ENCODE data around the gene CACNA2D2. TPM values are rescaled to one million over a fixed set of nuclear protein-coding genes. Genes with fewer than 3 reads are reported as not detected.

Gene CACNA2D2
- total RNA-seq, 1 experiment from 2014 or later = 0.56 TPM

DNA sequence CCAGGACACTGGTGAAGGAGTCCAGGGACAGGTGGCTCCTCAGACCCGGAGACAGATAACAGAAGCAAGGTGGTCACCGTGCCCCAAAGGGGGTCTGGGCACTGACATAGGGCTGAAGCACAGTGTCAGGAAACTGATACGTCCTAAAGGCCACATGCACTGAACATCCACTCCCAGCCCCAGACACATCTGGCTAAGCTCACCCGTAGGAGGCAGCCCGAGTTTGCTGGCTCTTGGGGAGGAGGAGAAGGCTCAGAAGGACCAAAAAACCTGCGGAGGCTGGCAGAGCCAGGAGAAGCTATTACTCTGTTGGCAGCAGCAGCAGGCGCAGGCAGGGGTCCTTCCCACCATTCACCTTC, 1.2 kb downstream of the CACNA2D2 start:
- no peak for DNase-seq (ENCODE audit: low read depth)

DNA sequence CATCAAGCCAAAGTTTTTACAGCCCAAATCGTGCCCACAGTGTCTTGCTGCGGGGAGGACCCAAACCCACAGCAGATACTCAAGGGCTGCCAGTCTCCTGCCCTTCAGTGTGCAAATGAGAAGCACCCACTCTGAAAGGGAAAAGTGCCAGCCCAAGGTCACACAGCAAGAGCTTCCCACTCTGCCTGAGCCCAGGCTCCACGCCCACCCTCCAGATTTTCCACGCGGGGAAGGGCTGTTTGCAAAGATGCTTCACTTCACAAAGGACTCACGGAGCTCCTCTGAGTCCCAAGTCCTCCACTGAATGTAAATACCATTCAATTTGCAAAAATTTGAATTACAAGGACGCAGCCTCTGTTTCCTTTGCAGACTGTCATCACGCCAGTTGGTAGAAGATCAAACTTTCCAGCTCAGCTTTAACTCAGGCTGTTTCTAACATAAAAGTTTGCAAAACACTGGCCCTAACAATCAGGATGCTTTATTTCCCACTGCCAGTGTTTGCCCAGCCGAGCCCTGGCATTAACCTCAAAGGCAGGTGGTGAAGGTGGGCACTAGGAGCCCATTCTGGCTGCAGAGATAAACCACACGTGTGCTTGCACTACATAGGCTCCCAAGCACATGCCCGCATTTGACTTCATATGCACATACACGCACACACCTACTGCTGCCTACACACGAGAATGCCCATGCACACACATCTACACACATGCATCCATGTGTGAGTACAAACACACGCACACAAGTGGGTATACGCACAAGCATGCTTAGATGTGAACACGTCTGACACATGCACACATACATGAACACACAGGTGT, 7.6 kb downstream of the CACNA2D2 start:
- no peak for DNase-seq (ENCODE audit: low read depth)

DNA sequence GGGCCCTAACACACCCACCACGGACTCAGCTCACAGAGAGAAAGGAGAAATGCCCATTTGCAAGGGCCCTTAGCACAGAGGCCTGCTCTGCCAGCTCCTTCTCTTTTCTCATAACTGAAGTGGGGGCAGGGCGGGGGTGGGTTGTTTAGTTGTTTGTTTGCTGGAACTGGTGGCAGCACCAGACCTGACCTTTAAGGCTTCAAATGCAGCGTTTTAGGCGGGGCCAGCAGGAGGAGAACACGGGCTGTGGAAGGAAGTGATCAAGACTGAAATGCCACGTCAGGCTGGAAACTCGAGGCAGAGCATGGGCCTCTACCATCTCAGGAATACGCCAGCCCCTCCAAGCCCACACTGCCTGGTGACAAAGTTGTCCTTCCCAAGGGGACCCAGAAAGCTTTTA, 9.3 kb downstream of the CACNA2D2 start:
- DNase-seq (ENCODE audit: low read depth) = no peak

- DNase-seq (ENCODE audit: low read depth) = no peak
Measured at GRCh38 chr3:50493623-50494022, 9.8 kb downstream of the CACNA2D2 start.

DNA sequence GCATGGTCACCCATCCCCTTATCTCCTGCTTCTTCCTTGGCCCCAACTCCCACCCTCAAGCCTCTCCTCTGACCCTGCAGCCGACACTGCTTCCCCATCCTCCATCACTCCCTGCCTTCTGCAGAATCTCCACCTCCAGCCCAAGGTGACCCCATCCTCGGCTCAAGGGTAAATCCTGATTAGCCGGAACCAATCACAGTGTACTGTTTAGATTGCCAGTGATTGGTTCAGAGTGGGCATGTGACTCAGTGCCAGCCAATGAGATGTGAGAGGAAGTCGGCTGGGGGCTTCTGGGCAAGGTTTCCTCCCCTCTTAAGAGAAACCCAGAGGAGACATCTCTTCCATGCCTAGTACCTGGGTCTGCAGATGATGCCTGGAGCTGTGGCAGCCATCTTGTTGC, 10.3 kb downstream of the CACNA2D2 start:
- no peak for DNase-seq (ENCODE audit: low read depth)

- no peak for DNase-seq (ENCODE audit: low read depth)
Measured at GRCh38 chr3:50491023-50491422, 12.4 kb downstream of the CACNA2D2 start.

- DNase-seq (ENCODE audit: low read depth) = no peak
Measured at GRCh38 chr3:50490424-50490823, 13.0 kb downstream of the CACNA2D2 start.

- no peak for DNase-seq (ENCODE audit: low read depth)
Measured at GRCh38 chr3:50487181-50487580, 16.3 kb downstream of the CACNA2D2 start.

DNA sequence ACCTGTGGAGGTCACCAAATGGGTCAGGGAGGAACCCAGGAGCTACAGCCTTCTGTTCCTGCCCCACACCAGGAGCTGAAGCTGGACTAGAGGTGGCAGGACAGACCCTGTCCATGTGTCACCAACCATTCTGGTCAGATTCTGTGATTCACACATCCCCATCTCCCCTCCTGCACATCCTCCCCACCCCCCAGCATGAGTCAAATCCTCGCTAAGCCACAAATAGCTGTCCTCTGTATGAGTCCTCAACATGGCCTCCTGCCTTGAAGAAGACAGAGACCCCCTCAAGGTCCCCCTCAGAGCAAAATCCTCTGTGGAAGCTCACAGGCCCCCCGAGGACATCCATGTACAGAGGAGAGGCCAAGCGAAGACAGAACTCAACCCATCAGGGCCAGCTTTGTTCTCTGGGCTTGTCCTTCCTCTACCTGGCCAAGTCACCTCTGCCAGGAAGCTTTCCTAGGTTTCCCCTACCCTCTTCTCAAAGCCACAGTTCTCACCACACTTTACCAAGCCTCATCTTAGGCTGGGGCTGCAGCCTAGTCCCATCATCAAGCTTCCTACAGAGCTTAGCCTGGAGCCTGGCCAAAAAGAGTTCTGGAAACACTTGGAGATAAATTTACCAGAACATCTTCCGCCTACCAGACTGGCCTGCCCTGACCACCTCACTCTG, 17.1 kb downstream of the CACNA2D2 start:
- DNase-seq (ENCODE audit: low read depth) = peak; percentile 72

DNA sequence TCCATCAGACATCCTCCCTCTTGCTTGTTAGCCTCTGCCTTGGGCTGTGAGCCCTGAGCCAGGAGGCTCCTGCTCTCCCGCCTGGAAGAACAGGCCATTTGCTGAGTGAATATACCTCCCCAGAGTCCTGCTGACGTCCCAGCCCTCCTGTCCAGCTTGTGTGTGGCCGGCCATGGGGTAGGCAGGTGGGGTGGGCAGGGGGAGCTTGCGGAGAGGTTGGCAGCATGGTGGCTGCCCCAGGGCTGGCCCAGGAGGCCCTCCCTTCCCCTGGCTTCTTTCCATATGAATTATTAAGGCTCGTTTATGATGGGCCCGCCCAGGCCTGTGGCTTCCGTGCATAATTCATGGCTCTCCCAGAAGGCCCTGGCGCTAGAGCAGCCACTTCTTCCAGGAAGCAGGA, 18.7 kb downstream of the CACNA2D2 start:
- no peak for DNase-seq (ENCODE audit: low read depth)

- DNase-seq (ENCODE audit: low read depth) = no peak
Measured at GRCh38 chr3:50483374-50483773, 20.1 kb downstream of the CACNA2D2 start.

GRCh38 chr3:50481992-50482391, 21.4 kb downstream of the CACNA2D2 start:
- no peak for DNase-seq (ENCODE audit: low read depth)

DNA sequence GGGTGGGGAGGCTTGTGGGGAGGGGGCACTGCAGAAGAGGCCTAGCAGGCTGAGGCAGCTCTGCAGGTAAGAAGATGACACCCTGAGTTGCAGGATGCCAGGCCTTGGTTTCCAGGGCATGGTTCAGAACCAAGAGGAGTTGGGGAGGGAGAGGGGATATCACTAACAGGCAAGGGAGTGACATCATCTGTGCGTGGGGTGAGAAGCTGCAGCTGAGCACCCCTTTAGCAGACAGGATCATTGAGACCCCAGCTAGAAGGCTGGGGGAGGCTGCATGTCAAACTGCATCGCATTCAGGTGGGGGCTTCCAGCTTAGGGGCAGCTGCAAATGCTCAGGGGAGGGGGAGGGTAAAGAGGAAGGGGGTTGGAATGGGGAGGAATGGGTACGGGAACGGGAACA, 23.0 kb downstream of the CACNA2D2 start:
- DNase-seq (ENCODE audit: low read depth) = no peak

GRCh38 chr3:50479523-50479922, 23.9 kb downstream of the CACNA2D2 start:
- DNase-seq (ENCODE audit: low read depth) = no peak

GRCh38 chr3:50478671-50479260, 24.7 kb downstream of the CACNA2D2 start:
- DNase-seq (ENCODE audit: low read depth) = no peak

DNA sequence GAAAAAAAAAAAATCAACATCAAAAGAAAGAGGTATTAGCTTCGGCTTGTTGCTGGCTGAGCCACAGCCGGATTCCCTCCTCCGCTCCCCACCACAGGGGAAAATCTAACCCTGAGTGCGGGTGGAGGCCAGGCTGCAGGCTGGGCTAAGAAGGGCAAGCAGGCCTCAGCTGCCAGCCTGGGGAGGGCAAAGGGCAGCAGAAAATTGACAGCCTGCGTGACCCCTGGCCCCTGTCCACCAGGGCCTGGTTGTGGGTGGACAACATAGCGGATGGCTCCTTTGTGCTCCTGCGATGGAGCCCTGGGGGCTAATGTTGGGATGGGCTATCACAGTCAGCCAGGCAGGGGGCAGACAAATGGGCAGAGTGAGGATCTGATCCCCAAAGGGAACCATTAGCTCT, 25.4 kb downstream of the CACNA2D2 start:
- no peak for DNase-seq (ENCODE audit: low read depth)

- DNase-seq (ENCODE audit: low read depth) = no peak
Measured at GRCh38 chr3:50475348-50475747, 28.1 kb downstream of the CACNA2D2 start.

- peak; percentile 59 for DNase-seq (ENCODE audit: low read depth)
Measured at GRCh38 chr3:50474717-50475116, 28.7 kb downstream of the CACNA2D2 start.

- DNase-seq (ENCODE audit: low read depth) = no peak
Measured at GRCh38 chr3:50473768-50474167, 29.7 kb downstream of the CACNA2D2 start.

DNA sequence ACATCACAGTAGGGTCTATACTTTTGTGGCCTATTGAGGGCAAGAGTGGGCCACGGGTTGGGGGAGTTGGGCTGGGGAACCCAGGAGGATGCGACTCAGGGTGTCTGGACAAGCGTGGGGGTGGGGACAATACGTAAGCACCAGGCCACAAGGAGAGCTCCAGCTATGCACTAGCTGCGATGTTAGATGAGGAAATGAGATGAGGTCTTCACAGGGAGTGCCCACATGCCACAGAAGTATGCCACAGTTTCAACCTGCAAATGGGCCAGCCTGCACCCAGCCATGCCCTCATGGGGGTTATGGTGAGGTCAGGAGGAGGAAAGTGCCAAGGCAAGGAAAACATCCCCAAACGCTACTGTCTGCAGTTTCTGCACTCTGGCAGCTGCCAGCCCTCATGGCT, 30.5 kb downstream of the CACNA2D2 start:
- DNase-seq (ENCODE audit: low read depth) = no peak

GRCh38 chr3:50470658-50471057, 32.8 kb downstream of the CACNA2D2 start:
- no peak for DNase-seq (ENCODE audit: low read depth)

GRCh38 chr3:50467919-50468318, 35.5 kb downstream of the CACNA2D2 start:
- DNase-seq (ENCODE audit: low read depth) = no peak

GRCh38 chr3:50466177-50466576, 37.3 kb downstream of the CACNA2D2 start:
- DNase-seq (ENCODE audit: low read depth) = no peak

All from HT1080 (cell line).